Ureter (tissue), 1 donor: ENCODE data around the gene RAB4B. TPM values are rescaled to one million over a fixed set of nuclear protein-coding genes. Genes with fewer than 3 reads are reported as not detected.
"Not testable (repeated sequence)": the region's sequence is repeated elsewhere in the genome, so short reads cannot be mapped to it uniquely, and the experiment has no call there.

Experiments
- DNase-seq: peaks from one replicate; pipeline ENCODE4 v3.0.0-alpha.2; 2020; ENCODE audit warnings: low spot score
- total RNA-seq: library from RNA; stranded (reverse); gene quantifications from one replicate; pipeline ENCODE4 v1.2.4, GENCODE V29; 2023
- donor health status: DM: yes; HTN: yes; CAD: no.

Gene RAB4B
- total RNA-seq, 1 donor from 2014 or later, result 45.3 TPM

GRCh38 chr19:40750874-40751537, 27.0 kb upstream of the RAB4B start, which contains the start of gene SNRPA:
Gene SNRPA, plus strand, starts transcription at chr19:40751203. Its CDS starts 206 bp downstream, at chr19:40751409.
- peak; percentile 97 for DNase-seq

- DNase-seq, result no peak
These were observed 25.7 kb upstream of the RAB4B start for GRCh38 chr19:40752257-40752781.

GRCh38 chr19:40754611-40755247, 23.3 kb upstream of the RAB4B start:
- no peak for DNase-seq

- no peak for DNase-seq
These were observed 22.8 kb upstream of the RAB4B start for GRCh38 chr19:40755248-40755624.

GRCh38 chr19:40755791-40756190, 22.3 kb upstream of the RAB4B start:
- DNase-seq, result no peak

GRCh38 chr19:40756502-40757110, 21.4 kb upstream of the RAB4B start:
- no peak for DNase-seq

- no peak for DNase-seq
These were observed 19.6 kb upstream of the RAB4B start for GRCh38 chr19:40758491-40758890.

GRCh38 chr19:40759352-40759751, 18.7 kb upstream of the RAB4B start:
- DNase-seq, result no peak

GRCh38 chr19:40762754-40763470, 15.1 kb upstream of the RAB4B start:
- no peak for DNase-seq

GRCh38 chr19:40763526-40763925, 14.5 kb upstream of the RAB4B start:
- DNase-seq, result no peak

GRCh38 chr19:40763963-40764362, 14.1 kb upstream of the RAB4B start:
- DNase-seq, result no peak

- not testable (repeated sequence) for DNase-seq
These were observed 11.7 kb upstream of the RAB4B start for GRCh38 chr19:40766385-40766784.

- no peak for DNase-seq
These were observed 9.2 kb upstream of the RAB4B start for GRCh38 chr19:40768869-40769268.

- not testable (repeated sequence) for DNase-seq
These were observed 6.8 kb upstream of the RAB4B start for GRCh38 chr19:40771101-40771862.

GRCh38 chr19:40774916-40775631, 3.0 kb upstream of the RAB4B start, which contains the start of gene MIA:
Gene MIA, plus strand, starts transcription at chr19:40775521. Its CDS starts 22 bp downstream, at chr19:40775543.
- DNase-seq, result no peak

- no peak for DNase-seq
These were observed 2.4 kb upstream of the RAB4B start for GRCh38 chr19:40775632-40776022.

- no peak for DNase-seq
These were observed 1.7 kb upstream of the RAB4B start for GRCh38 chr19:40776364-40776763.

- DNase-seq, result peak; percentile 93
These were observed 959 bp upstream of the RAB4B start for GRCh38 chr19:40776932-40777644.

- no peak for DNase-seq
These were observed 456 bp upstream of the RAB4B start for GRCh38 chr19:40777645-40777936.

GRCh38 chr19:40778706-40779284, 748 bp downstream of the RAB4B start:
- DNase-seq, result no peak
